Liver (tissue), 9 donors: ENCODE results near the gene GPR15. TPM values are rescaled to one million over a fixed set of nuclear protein-coding genes. Genes with fewer than 3 reads are reported as not detected.

Experiments used
- DNase-seq: peaks from one replicate; pipeline ENCODE4 v3.0.0-alpha.2; 2017; ENCODE audit warnings: low spot score
- H3K27ac ChIP-seq, 2 donors: one replicate each; pipeline ENCODE4 v1.7.0; 2013; ENCODE audit warnings: inconsistent platforms in 2 of 2, low read length in 2 of 2, control low read depth in 1 of 2, low read depth in 1 of 2, mild to moderate bottlenecking in 1 of 2
- H3K27me3 ChIP-seq, 4 donors: one replicate each; pipeline versions ENCODE4 v1.6.1 to v1.7.0; 2013; ENCODE audit warnings: low read length in 3 of 4, inconsistent platforms in 1 of 4, mild to moderate bottlenecking in 1 of 4, moderate library complexity in 1 of 4; ENCODE audit not compliant: control insufficient read depth in 4 of 4, insufficient read depth in 4 of 4
- H3K36me3 ChIP-seq, 4 donors: one replicate each; pipeline versions ENCODE4 v1.6.1 to v1.7.0; 2013; ENCODE audit warnings: low read length in 3 of 4, mild to moderate bottlenecking in 3 of 4, low read depth in 1 of 4, moderate library complexity in 1 of 4; ENCODE audit not compliant: control insufficient read depth in 4 of 4, insufficient read depth in 3 of 4
- H3K4me1 ChIP-seq, 4 donors: one replicate each; pipeline versions ENCODE4 v1.6.1 to v1.7.0; 2013; ENCODE audit warnings: low read length in 3 of 4, mild to moderate bottlenecking in 3 of 4, moderate library complexity in 1 of 4; ENCODE audit not compliant: control insufficient read depth in 4 of 4, insufficient read depth in 4 of 4
- H3K4me3 ChIP-seq, 3 donors: one replicate each; pipeline versions ENCODE4 v1.6.1 to v1.7.0; 2013; ENCODE audit warnings: low read length in 3 of 3, control low read depth in 1 of 3, low read depth in 1 of 3, mild to moderate bottlenecking in 1 of 3
- H3K9ac ChIP-seq, 2 donors: one replicate each; pipeline ENCODE4 v1.7.0; 2013; ENCODE audit warnings: low read length in 2 of 2, mild to moderate bottlenecking in 2 of 2, moderate library complexity in 2 of 2, control low read depth in 1 of 2, low read depth in 1 of 2
- H3K9me3 ChIP-seq, 4 donors: one replicate each; pipeline versions ENCODE4 v1.6.1 to v1.7.0; 2013; ENCODE audit warnings: low read length in 3 of 4; ENCODE audit not compliant: control insufficient read depth in 4 of 4
- CTCF ChIP-seq: fragments of 150-350 bp; IDR thresholded peaks from 2 replicates; pipeline ENCODE4 v1.5.1; 2017; ENCODE audit warnings: improper control_type of control experiment, low read depth, low read length; ENCODE audit not compliant: missing input control
- FOXA1 ChIP-seq: IDR thresholded peaks from 2 replicates; pipeline ENCODE4 v1.6.1; 2016; ENCODE audit warnings: antibody characterized with exemption
- FOXA2 ChIP-seq: IDR thresholded peaks from 2 replicates; pipeline ENCODE4 v1.6.1; 2016; ENCODE audit warnings: antibody characterized with exemption
- GABPA ChIP-seq, 2 donors: IDR thresholded peaks in 1 of 2; conservative IDR thresholded peaks in 1 of 2; 2 replicates each; pipeline ENCODE4 v1.6.1; 2016; ENCODE audit warnings: antibody characterized with exemption in 2 of 2, mild to moderate bottlenecking in 1 of 2, moderate library complexity in 1 of 2
- HNF4A ChIP-seq, 2 donors: conservative IDR thresholded peaks; 2 replicates each; pipeline ENCODE4 v1.6.1; 2016; ENCODE audit warnings: antibody characterized with exemption in 2 of 2, mild to moderate bottlenecking in 2 of 2
- JUND ChIP-seq, 2 donors: IDR thresholded peaks; 2 replicates each; pipeline ENCODE4 v1.6.1; 2016; ENCODE audit warnings: antibody characterized with exemption in 2 of 2
- RAD21 ChIP-seq, 2 donors: IDR thresholded peaks; 2 replicates each; pipeline ENCODE4 v1.6.1; 2016; ENCODE audit warnings: antibody characterized with exemption in 2 of 2, mild to moderate bottlenecking in 2 of 2
- RXRA ChIP-seq, 2 donors: IDR thresholded peaks; 2 replicates each; pipeline ENCODE4 v1.6.1; 2017 to 2018; ENCODE audit warnings: antibody characterized with exemption in 2 of 2, mild to moderate bottlenecking in 1 of 2
- SP1 ChIP-seq: IDR thresholded peaks from 2 replicates; pipeline ENCODE4 v1.6.1; 2018; ENCODE audit warnings: antibody characterized with exemption, mild to moderate bottlenecking
- TAF1 ChIP-seq: conservative IDR thresholded peaks from 2 replicates; pipeline ENCODE4 v1.6.1; 2016; ENCODE audit warnings: antibody characterized with exemption, mild to moderate bottlenecking
- ZBTB33 ChIP-seq: IDR thresholded peaks from 2 replicates; pipeline ENCODE4 v1.6.1; 2016; ENCODE audit warnings: antibody characterized with exemption
- WGBS: extraction: QIAGEN DNeasy Blood & Tissue Kit; methylation state at CpG from one replicate; pipeline ENCODE4 v1.1.7; 2013; 5-methylcytosine and 5-hydroxymethylcytosine counted together
- polyA plus RNA-seq, 2 donors: library from polyadenylated mRNA; stranded (reverse) in 1 of 2; unstranded in 1 of 2; fragments of 200-250 nt in 1 of 2; fragments of >200 nt in 1 of 2; fragmentation: Nextera tagmentation in 1 of 2; extraction: Ambion mirVana in 1 of 2; gene quantifications; one replicate each; pipeline versions ENCODE4 v1.2.1 to v1.2.3, GENCODE V29; 2013 to 2015
- total RNA-seq, 2 donors: library from RNA; depleted of rRNA; stranded (reverse); fragments of >200 nt; gene quantifications; one replicate each; pipeline ENCODE4 v1.2.3, GENCODE V29; 2014
- TF ChIP-seq, protein P1 (sequence below): IDR thresholded peaks from 2 replicates; pipeline ENCODE4 v1.6.1; 2016; ENCODE audit warnings: antibody characterized with exemption
- donor health status: healthy.
- donor health status: healthy.
- donor health status: healthy.
- donor health status: healthy.
- donor health status: healthy.

Gene GPR15
- total and polyA plus RNA-seq, 4 donors: 0.08 to 0.10 TPM; not detected in 2

- Histone ChIP-seq H3K27ac (no peak overlapping the region), H3K4me3 (no peak overlapping the region), H3K36me3 (no peaks in the 10 kb centered on the region), H3K4me1 (no peaks in the 10 kb centered on the region), H3K9ac (no peak overlapping the region), H3K27me3 (no peaks in the 10 kb centered on the region), H3K9me3 (no peaks in the 10 kb centered on the region)
- DNase-seq: no peak
- 78% methylated on average over 4 of the region's 4 CpGs for WGBS
- TF ChIP-seq HNF4A (conservative IDR thresholded peaks at IDR 0.05): no peak
- no peak for TF ChIP-seq JUND (IDR thresholded peaks at IDR 0.05)
- TF ChIP-seq RAD21 (IDR thresholded peaks at IDR 0.05): no peak
- TF ChIP-seq FOXA1: no peak
- no peak for TF ChIP-seq CTCF
- TF ChIP-seq TAF1: no peak
- TF ChIP-seq FOXA2: no peak
These were observed 32.0 kb downstream of the GPR15 start for GRCh38 chr3:98563661-98564281.

DNA sequence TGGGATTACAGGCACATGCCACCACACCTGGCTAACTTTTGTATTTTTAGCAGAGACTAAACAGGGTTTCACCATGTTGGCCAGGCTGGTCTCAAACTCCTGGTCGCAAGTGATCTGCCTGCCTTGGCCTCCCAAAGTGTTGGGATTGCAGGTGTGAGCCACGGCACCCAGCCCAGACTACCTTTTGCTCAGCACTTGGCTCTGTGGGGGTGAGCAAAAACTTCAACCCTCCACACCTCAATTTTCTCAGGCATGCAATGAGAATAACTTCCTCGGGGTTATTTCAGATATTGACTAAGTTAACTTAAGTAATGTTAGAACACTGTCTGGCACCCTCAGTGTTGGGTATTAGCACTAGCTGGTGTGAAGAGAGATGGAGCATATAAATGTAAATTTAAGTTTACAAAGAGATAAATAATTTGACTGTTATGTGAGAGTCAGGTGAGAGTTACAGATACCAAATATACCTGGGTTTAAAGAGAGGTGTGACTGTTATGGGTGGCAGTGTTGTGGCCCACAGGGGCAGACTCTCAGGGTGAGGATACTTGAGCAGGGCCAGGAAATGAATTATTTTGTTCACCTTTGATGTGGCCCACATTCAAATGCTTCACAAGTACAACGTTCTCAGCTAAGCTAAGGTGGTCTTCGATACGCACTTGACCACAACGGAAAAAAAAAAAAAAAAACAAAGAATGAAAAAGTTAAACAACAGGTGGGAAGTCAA, 32.7 kb downstream of the GPR15 start:
- no peak for TF ChIP-seq GABPA (IDR thresholded peaks at IDR 0.05 in 1 of 2, conservative IDR thresholded peaks at IDR 0.05 in 1 of 2)
- TF ChIP-seq, protein P1, sequence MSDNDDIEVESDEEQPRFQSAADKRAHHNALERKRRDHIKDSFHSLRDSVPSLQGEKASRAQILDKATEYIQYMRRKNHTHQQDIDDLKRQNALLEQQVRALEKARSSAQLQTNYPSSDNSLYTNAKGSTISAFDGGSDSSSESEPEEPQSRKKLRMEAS: no peak
- H3K27me3 ChIP-seq: no peaks in the 10 kb centered on the region
- H3K4me3 ChIP-seq: no peak overlapping the region
- no peak for DNase-seq
- H3K9me3 ChIP-seq: no peaks in the 10 kb centered on the region
- WGBS: 68% methylated on average over 7 of the region's 7 CpGs
- H3K27ac ChIP-seq: no peak overlapping the region
- H3K4me1 ChIP-seq: no peaks in the 10 kb centered on the region
- H3K36me3 ChIP-seq: no peaks in the 10 kb centered on the region
- no peak overlapping the region for H3K9ac ChIP-seq

DNA sequence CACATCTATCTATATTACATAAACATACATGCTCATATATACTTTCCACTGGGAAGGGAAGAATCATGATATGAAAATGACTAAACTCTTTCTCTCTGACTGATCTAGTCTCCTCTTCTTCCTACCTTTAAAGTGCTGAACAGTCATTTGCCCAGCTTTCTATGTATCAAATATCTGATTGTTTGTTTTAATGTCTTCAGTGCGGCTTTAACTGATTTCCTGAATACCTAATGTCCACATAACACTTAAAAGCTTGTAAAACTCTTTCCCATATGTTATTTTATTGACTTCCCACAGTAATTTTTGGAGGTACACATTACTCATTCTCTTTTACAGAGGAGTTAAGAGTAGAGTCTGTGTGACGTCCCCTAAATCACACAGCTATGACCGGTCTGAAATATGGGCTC, 33.5 kb downstream of the GPR15 start:
- TF ChIP-seq TAF1 (no peak), RXRA (IDR thresholded peaks at IDR 0.05) (no peak), ZBTB33 (no peak), SP1 (no peak), HNF4A (conservative IDR thresholded peaks at IDR 0.05) (no peak), FOXA1 (no peak)
- TF ChIP-seq, protein P1: no peak
- Histone ChIP-seq H3K27ac (no peak overlapping the region), H3K9me3 (no peaks in the 10 kb centered on the region), H3K27me3 (no peaks in the 10 kb centered on the region), H3K4me1 (no peaks in the 10 kb centered on the region), H3K9ac (no peak overlapping the region), H3K36me3 (no peaks in the 10 kb centered on the region), H3K4me3 (no peak overlapping the region)
- 29% methylated on average over 3 of the region's 3 CpGs for whole genome bisulfite sequencing
- DNase-seq: no peak
